K562 (cell line): ENCODE measurements around the gene MVD. TPM values are rescaled to one million over a fixed set of nuclear protein-coding genes. Genes with fewer than 3 reads are reported as not detected.
A peak's percentile ranks its signal among the peaks of the same experiment; 100 is the strongest.

Experiments
- ATAC-seq: fragments of 200-7000 bp; cut with Tn5 transposase; 3 replicates; pipeline ENCODE4 v1.9.1; 2020; ENCODE audit warnings: moderate library complexity
- BruUV-seq: library from RNA; stranded (reverse); fragments of 400-500 nt; replicated peaks from 2 replicates; lab custom pipeline; 2021; lab: Mats Ljungman, UMichigan
- CTCF ChIA-PET: fragments of 300-600 bp; formaldehyde crosslinking; extraction: SDS; loops from one replicate; lab custom pipeline; 2021; ENCODE audit warnings: low intra/inter-chr PET ratio; lab: Yijun Ruan, JAX
- POLR2A ChIA-PET: fragments of 300-600, 350-650 bp; sonication (Branson Sonifier 250); formaldehyde crosslinking; extraction: SDS; loops from one replicate; lab custom pipeline; 2021; ENCODE audit warnings: antibody characterized with exemption, inconsistent platforms; lab: Yijun Ruan, JAX
- DNase-seq, 4 experiments: peaks; one replicate each; pipeline versions ENCODE4 v3.0.0 to v3.0.0-alpha.2; 2011 to 2018; ENCODE audit warnings: low spot score in 3 of 4, mixed read lengths in 3 of 4; ENCODE audit errors: extremely low read depth in 1 of 4
- FAIRE-seq: peaks from 2 replicates; lab custom pipeline; 2011; peaks lifted over from hg19 to GRCh38; lab: Jason Lieb, UNC
- H2AFZ ChIP-seq: 2 replicates; pipeline ENCODE4 v1.6.0; 2011; ENCODE audit warnings: low read depth, low read length, control low read depth, inconsistent platforms
- H3K27ac ChIP-seq: fragments of 200-600 bp; 3 replicates; pipeline ENCODE4 v1.8.0; 2011; ENCODE audit warnings: low read depth, mild to moderate bottlenecking, control low read depth, inconsistent platforms, low read length, moderate library complexity, mixed read lengths; ENCODE audit errors: extremely low read depth
- H3K27me3 ChIP-seq, 2 experiments: fragments of 300-600 bp in 1 of 2; 2 replicates in 1 of 2; 3 replicates in 1 of 2; pipeline versions ENCODE4 v1.6.0 to v1.8.0; 2011; ENCODE audit warnings: inconsistent platforms in 2 of 2, low read length in 2 of 2, mild to moderate bottlenecking in 1 of 2, mixed read lengths in 1 of 2, moderate library complexity in 1 of 2; ENCODE audit not compliant: control insufficient read depth in 2 of 2, insufficient read depth in 2 of 2
- H3K36me3 ChIP-seq: fragments of 300-600 bp; 3 replicates; pipeline ENCODE4 v1.8.0; 2011; ENCODE audit warnings: mild to moderate bottlenecking, low read length, inconsistent platforms; ENCODE audit not compliant: control insufficient read depth, insufficient read depth
- H3K4me1 ChIP-seq, 2 experiments: fragments of 200-600 bp in 1 of 2; replicated peaks in 1 of 2; 2 replicates in 1 of 2; 3 replicates in 1 of 2; pipeline versions ENCODE4 v1.5.1 to v1.8.0; 2011; ENCODE audit warnings: inconsistent platforms in 2 of 2, low read length in 2 of 2, mild to moderate bottlenecking in 1 of 2, mixed read lengths in 1 of 2, moderate library complexity in 1 of 2; ENCODE audit not compliant: control insufficient read depth in 2 of 2, insufficient read depth in 2 of 2
- H3K4me2 ChIP-seq: 2 replicates; pipeline ENCODE4 v1.6.1; 2011; ENCODE audit warnings: low read length, control low read depth, inconsistent platforms, mixed read lengths; ENCODE audit not compliant: insufficient read depth
- H3K4me3 ChIP-seq: fragments of 200-600 bp; sonication (generic), shearing (Covaris generic); 2 replicates; pipeline ENCODE4 v1.5.1; 2016; ENCODE audit warnings: control low read depth, inconsistent platforms
- H3K79me2 ChIP-seq: fragments of 200-600 bp; 3 replicates; pipeline ENCODE4 v1.8.0; 2011; ENCODE audit warnings: low read length, inconsistent platforms; ENCODE audit not compliant: control insufficient read depth, insufficient read depth
- H3K9ac ChIP-seq, 2 experiments: 2 replicates each; pipeline versions ENCODE4 v1.6.0 to v1.6.1; 2011; ENCODE audit warnings: low read depth in 2 of 2, low read length in 2 of 2, control low read depth in 1 of 2, inconsistent platforms in 1 of 2, mild to moderate bottlenecking in 1 of 2, mixed read lengths in 1 of 2; ENCODE audit not compliant: insufficient read depth in 1 of 2
- H3K9me1 ChIP-seq: one replicate; pipeline ENCODE4 v1.6.0; 2011; ENCODE audit warnings: inconsistent platforms, mild to moderate bottlenecking, low read length, moderate library complexity; ENCODE audit not compliant: control insufficient read depth, insufficient read depth
- H3K9me3 ChIP-seq: replicated peaks from 2 replicates; pipeline ENCODE4 v1.5.1; 2011; ENCODE audit warnings: low read depth, low read length, inconsistent platforms; ENCODE audit not compliant: control insufficient read depth, insufficient read depth
- H4K20me1 ChIP-seq: replicated peaks from 2 replicates; pipeline ENCODE4 v1.6.1; 2011; ENCODE audit warnings: low read length, inconsistent platforms, mixed read lengths; ENCODE audit not compliant: control insufficient read depth, insufficient read depth
- BCOR ChIP-seq: fragments of 450-650 bp; IDR thresholded peaks from 2 replicates; pipeline ENCODE4 v1.6.1; 2016
- CBX5 ChIP-seq: IDR thresholded peaks from 2 replicates; pipeline ENCODE4 v1.6.1; 2014; ENCODE audit warnings: low read depth, borderline replicate concordance
- DDX20 ChIP-seq: fragments of 450-650 bp; IDR thresholded peaks from 2 replicates; pipeline ENCODE4 v1.6.1; 2016; ENCODE audit warnings: missing genetic modification characterization, low read depth, mild to moderate bottlenecking, missing compliant biosample characterization, moderate library complexity
- GATAD2B ChIP-seq: fragments of 450-650 bp; IDR thresholded peaks from 2 replicates; pipeline ENCODE4 v1.6.1; 2017; ENCODE audit warnings: mild to moderate bottlenecking, borderline replicate concordance
- HDAC2 ChIP-seq: fragments of 450-650 bp; IDR thresholded peaks from 2 replicates; pipeline ENCODE4 v1.6.1; 2016; ENCODE audit warnings: mild to moderate bottlenecking
- KLF13 ChIP-seq: fragments of 450-650 bp; IDR thresholded peaks from 2 replicates; pipeline ENCODE4 v1.6.1; 2016; ENCODE audit warnings: missing genetic modification characterization, low read depth, mild to moderate bottlenecking, missing compliant biosample characterization, moderate library complexity, borderline replicate concordance
- MED1 ChIP-seq: sonication (generic); formaldehyde crosslinking; IDR thresholded peaks from 2 replicates; pipeline ENCODE4 v1.8.1; 2023; ENCODE audit warnings: missing genetic modification reagents, borderline replicate concordance
- NFIC ChIP-seq: fragments of 450-650 bp; IDR thresholded peaks from 2 replicates; pipeline ENCODE4 v1.6.1; 2017; ENCODE audit warnings: mild to moderate bottlenecking, inconsistent platforms
- NR3C1 ChIP-seq: sonication (generic); formaldehyde crosslinking; IDR thresholded peaks from 2 replicates; pipeline ENCODE4 v1.8.1; 2022; ENCODE audit warnings: missing genetic modification reagents
- SP2 ChIP-seq: IDR thresholded peaks from 2 replicates; pipeline ENCODE4 v1.6.1; 2011; ENCODE audit warnings: mild to moderate bottlenecking, low read depth, low read length, moderate library complexity; ENCODE audit not compliant: poor library complexity, severe bottlenecking; ENCODE audit errors: extremely low read depth
- STAG1 ChIP-seq: sonication (generic); formaldehyde crosslinking; IDR thresholded peaks from 2 replicates; pipeline ENCODE4 v1.5.0; 2020; ENCODE audit warnings: missing genetic modification reagents, borderline replicate concordance
- TEAD4 ChIP-seq, 2 experiments: sonication (generic) in 1 of 2; formaldehyde crosslinking in 1 of 2; IDR thresholded peaks; 2 replicates each; pipeline versions ENCODE4 v1.6.1 to v1.8.0; 2012 to 2022; ENCODE audit warnings: borderline replicate concordance in 1 of 2, inconsistent platforms in 1 of 2, low read length in 1 of 2, mild to moderate bottlenecking in 1 of 2, missing genetic modification reagents in 1 of 2
- U2AF2 ChIP-seq: fragments of 200-400 bp; formaldehyde crosslinking; optimal IDR thresholded peaks from 2 replicates; pipeline ENCODE3; 2017; ENCODE audit warnings: low read depth, mild to moderate bottlenecking, low read length
- ZBTB17 ChIP-seq: fragments of 450-650 bp; formaldehyde crosslinking; IDR thresholded peaks from 2 replicates; pipeline ENCODE4 v1.4.0; 2020; ENCODE audit warnings: mild to moderate bottlenecking
- ZC3H4 ChIP-seq: sonication (generic); formaldehyde crosslinking; IDR thresholded peaks from 2 replicates; pipeline ENCODE4 v1.9.0; 2021; ENCODE audit warnings: missing genetic modification reagents, borderline replicate concordance
- ZNF12 ChIP-seq: sonication (generic); formaldehyde crosslinking; IDR thresholded peaks from 2 replicates; pipeline ENCODE4 v1.4.0; 2020; ENCODE audit warnings: mild to moderate bottlenecking, missing genetic modification reagents
- ZNF280A ChIP-seq: fragments of 450-650 bp; IDR thresholded peaks from 2 replicates; pipeline ENCODE4 v1.6.1; 2018; ENCODE audit warnings: mild to moderate bottlenecking, low read depth; ENCODE audit not compliant: partially characterized antibody
- ZNF740 ChIP-seq, 3 experiments: fragments of 200-800 bp in 1 of 3; sonication (Bioruptor generic) in 1 of 3; sonication (generic) in 1 of 3; formaldehyde crosslinking in 1 of 3; IDR thresholded peaks; 2 replicates each; pipeline versions ENCODE4 v1.6.1 to v1.8.0; 2016 to 2022; ENCODE audit warnings: mild to moderate bottlenecking in 2 of 3, missing compliant biosample characterization in 2 of 3, missing genetic modification characterization in 2 of 3, missing genetic modification reagents in 1 of 3
- WGBS: fragments of 100-300 bp; shearing (Covaris generic); methylation state at CpG from one replicate; pipeline ENCODE4 v1.1.6; 2016; ENCODE audit warnings: low coverage, mixed read lengths; ENCODE audit not compliant: insufficient coverage; ENCODE audit errors: missing lambda C conversion rate; 5-methylcytosine and 5-hydroxymethylcytosine counted together
- in situ Hi-C: fragments of 300-500 bp; cut with MboI; formaldehyde crosslinking; loops from 4 replicates; pipeline ENCODE4 v1.15.0; 2018; ENCODE audit warnings: inconsistent platforms, mixed read lengths
- intact Hi-C: fragments of 100-400 bp; cut with micrococcal nuclease; formaldehyde crosslinking; loops from 2 replicates; pipeline ENCODE4 v1.14.2; 2022
- polyA plus RNA-seq, 8 experiments: library from polyadenylated mRNA; depleted of rRNA in 4 of 8; stranded (reverse) in 5 of 8; unstranded in 3 of 8; fragments of >200 nt; fragmentation: Nextera tagmentation in 2 of 8; fragmentation: Illumina TruSeq in 1 of 8; extraction: Ambion mirVana in 2 of 8; extraction: Trizol in 1 of 8; gene quantifications; 2 replicates each; pipeline versions ENCODE4 v1.2.1 to v1.2.3, GENCODE V29; 2011 to 2014; ENCODE audit warnings: inconsistent platforms in 1 of 8, missing spikeins in 1 of 8
- total RNA-seq, 7 experiments: library from RNA; depleted of rRNA in 6 of 7; stranded (reverse); fragments of >200 nt in 6 of 7; fragmentation: Illumina TruSeq in 2 of 7; extraction: Trizol in 2 of 7; gene quantifications; 2 replicates each; pipeline versions ENCODE4 v1.2.1 to v1.2.3, GENCODE V29; 2011 to 2021; ENCODE audit warnings: low replicate concordance in 1 of 7

MVD gene
- total and polyA plus RNA-seq, 9 of the 15 experiments (the other 6 are each of a cell fraction or from before 2014, with no cell fraction given): 12.2 to 141 (median 45.3) TPM

- peak overlapping the region; percentile 88 for H3K27ac ChIP-seq
- peak overlapping the region; percentile 83 for H2AFZ ChIP-seq
- ChIA-PET POLR2A (interaction anchor here (0.7 to 1.2 kb wide), 8 partner anchors 9 to 196 kb away, joined by 3 to 10 read pairs (median 4); no protein-coding TSS in a partner anchor), CTCF (no interaction called here)
- in situ Hi-C loops (no loop called here), intact Hi-C loops (loop anchor here (2.0 to 5.0 kb wide), 2 partner anchors 24 to 45 kb away; partner anchors contain the start of genes CTU2, RNF166 and SNAI3)
- FAIRE-seq: no peak
- H4K20me1 ChIP-seq: 0 out of 2 replicates have a peak, but pooled peaks cover 6% of the 10 kb centered on the region
- H3K9me3 ChIP-seq: no peaks in the 10 kb centered on the region
- ATAC-seq: peak; percentile 0; the same call in 2 of the 3 replicates
- peak in 2 of 4 experiments; percentile 41 to 54 for DNase-seq
- peak overlapping the region; percentile 99 for H3K4me2 ChIP-seq
- peaks cover 41% of the 10 kb centered on the region; the same call in 1 of the 3 replicates for H3K36me3 ChIP-seq
- H3K27me3 ChIP-seq: no peaks in the 10 kb centered on the region
- BruUV-seq: TSS peak; percentile 81
- peak overlapping the region; percentile 92 for H3K4me3 ChIP-seq
- H3K4me1 ChIP-seq: peaks cover 17 to 75% of the 10 kb centered on the region in 2 experiments
- WGBS: under 1% methylated on average over 46 of the region's 49 CpGs
- peak overlapping the region; percentile 86 to 96 for H3K9ac ChIP-seq
- H3K9me1 ChIP-seq: no peaks in the 10 kb centered on the region
- H3K79me2 ChIP-seq: peaks cover 76% of the 10 kb centered on the region
- no peak for TF ChIP-seq DDX20 (tag)
- TF ChIP-seq ZBTB17 (CRISPR knock-in tag): peak; percentile 91
- TF ChIP-seq ZNF280A: no peak
- TF ChIP-seq ZNF740 (CRISPR knock-in tag; IDR thresholded peaks at IDR 0.05): no peak; the same call in 1 of the 2 replicates
- 0 out of 4 replicates have a peak, but pooled peaks of 1 of the 2 experiments have one; percentile 29 for TF ChIP-seq ZNF740 (tag; IDR thresholded peaks at IDR 0.05)
- 0 out of 2 replicates have a peak, but pooled peaks have one; percentile 23 for TF ChIP-seq NFIC
- TF ChIP-seq KLF13: 0 out of 2 replicates have a peak, but pooled peaks have one; percentile 22
- 0 out of 2 replicates have a peak, but pooled peaks have one; percentile 58 for TF ChIP-seq MED1 (CRISPR knock-in tag)
- no peak for TF ChIP-seq SP2
- TF ChIP-seq CBX5: no peak
- peak; percentile 80; the same call in 1 of the 2 replicates for TF ChIP-seq GATAD2B
- TF ChIP-seq U2AF2: no peak
- TF ChIP-seq HDAC2: peak; percentile 27; the same call in 1 of the 2 replicates
- no peak for TF ChIP-seq TEAD4 (IDR thresholded peaks at IDR 0.05; ENCODE audit: low read length)
- TF ChIP-seq TEAD4 (CRISPR knock-in tag; IDR thresholded peaks at IDR 0.05; ENCODE audit: borderline replicate concordance): peak; percentile 70
- 0 out of 2 replicates have a peak, but pooled peaks have one; percentile 32 for TF ChIP-seq BCOR
- TF ChIP-seq ZNF12: peak; percentile 60; the same call in 1 of the 2 replicates
- TF ChIP-seq STAG1: peak; percentile 53
- TF ChIP-seq NR3C1 (CRISPR knock-in tag): 0 out of 2 replicates have a peak, but pooled peaks have one; percentile 74
- TF ChIP-seq ZC3H4 (CRISPR knock-in tag): peak; percentile 88; the same call in 1 of the 2 replicates
Measured at GRCh38 chr16:88662222-88662842, 559 bp downstream of the MVD start.
